GM19023 (cell line): Measurements from ENCODE around the gene STARD4.

Source experiments
- ATAC-seq: cut with Tn5 transposase; IDR thresholded peaks from one replicate; pipeline ENCODE4 v1.9.1; 2021; ENCODE audit warnings: mild to moderate bottlenecking, moderate library complexity; ENCODE audit not compliant: unreplicated experiment

The STARD4 gene

DNA sequence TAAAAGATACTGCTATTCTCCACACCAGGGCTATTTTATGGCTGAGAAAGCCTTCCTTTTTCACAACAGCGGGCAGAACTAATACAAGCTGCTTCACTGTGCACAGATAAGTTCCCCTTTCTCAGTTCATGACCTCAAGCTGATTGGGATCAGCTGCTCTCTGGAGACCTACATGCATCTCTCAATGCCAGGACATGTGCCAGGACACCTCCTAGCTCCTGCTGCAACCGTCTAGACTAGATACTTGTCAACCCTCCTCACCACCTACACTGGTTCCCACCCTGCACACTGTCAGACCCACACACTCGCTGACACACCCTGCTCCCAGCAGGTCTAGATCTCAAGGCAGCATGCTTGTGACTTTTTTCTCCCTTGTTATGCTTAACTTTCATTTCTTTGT is 39.8 kb downstream of the STARD4 start:
- peak; percentile 54 for ATAC-seq

DNA sequence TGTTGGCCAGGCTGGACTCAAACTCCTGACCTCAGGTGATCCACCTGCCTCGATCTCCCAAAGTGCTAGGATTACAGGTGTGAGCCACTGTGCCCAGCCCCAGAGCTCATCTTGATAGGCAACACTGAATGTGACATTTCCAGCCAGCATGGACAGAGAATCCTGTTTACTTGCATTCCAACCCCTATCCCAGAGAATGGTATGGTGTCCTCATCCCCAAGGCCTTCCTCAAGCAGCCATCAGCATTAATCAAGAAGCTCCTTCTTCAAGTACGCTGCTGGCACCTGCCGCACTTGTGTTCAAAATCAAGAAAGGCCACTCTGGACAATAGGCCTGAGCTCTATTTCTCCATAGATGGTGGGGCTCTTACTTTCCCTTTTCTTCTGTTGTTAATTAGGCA is 40.2 kb downstream of the STARD4 start:
- ATAC-seq = no peak

DNA sequence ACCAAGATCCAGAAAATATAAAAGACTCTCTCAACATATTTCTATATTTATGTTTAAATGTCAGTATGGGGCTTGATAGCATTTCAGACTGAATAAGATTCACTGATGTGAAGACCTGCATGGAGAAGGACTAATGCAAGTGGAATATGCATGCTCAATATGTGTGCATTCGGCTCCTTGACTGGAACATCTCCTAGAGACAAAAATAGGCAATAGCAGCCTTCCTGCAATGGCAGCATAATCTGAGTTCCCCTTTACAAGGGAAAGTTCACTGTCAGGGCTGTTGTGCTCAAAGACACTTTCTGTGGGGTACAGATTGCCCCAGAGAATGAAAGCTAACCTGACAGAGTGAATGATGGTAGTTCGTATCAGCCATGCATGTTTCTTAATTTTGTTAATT is 42.4 kb downstream of the STARD4 start:
- no peak for ATAC-seq

DNA sequence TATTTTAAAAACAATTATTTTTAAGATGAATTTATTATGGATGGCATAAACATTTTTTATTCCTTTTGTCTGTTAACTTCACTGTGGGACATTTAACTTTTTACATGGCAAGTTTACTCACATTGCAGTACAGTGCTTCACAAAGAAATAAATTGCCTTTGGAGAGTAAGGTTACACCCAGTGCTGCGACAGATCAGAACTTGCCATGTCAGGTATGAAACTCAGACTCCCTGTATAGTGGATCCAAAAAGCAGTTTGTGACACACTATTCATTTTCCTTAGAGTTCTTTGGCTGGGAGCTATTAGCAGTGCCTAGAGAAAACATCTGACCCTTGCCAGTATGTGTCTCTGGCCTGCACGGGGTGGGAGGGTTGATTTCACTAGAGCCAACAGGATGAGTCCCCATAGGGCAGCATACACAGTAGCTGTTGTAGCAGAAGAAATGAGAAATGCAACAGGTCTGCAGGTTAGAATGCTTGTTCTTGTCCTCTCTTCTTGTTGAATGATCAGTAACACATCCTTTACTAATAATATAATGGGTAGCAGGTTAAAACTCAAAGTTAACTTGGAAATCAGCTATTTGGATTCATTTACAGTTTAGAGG is 42.9 kb downstream of the STARD4 start:
- no peak for ATAC-seq

DNA sequence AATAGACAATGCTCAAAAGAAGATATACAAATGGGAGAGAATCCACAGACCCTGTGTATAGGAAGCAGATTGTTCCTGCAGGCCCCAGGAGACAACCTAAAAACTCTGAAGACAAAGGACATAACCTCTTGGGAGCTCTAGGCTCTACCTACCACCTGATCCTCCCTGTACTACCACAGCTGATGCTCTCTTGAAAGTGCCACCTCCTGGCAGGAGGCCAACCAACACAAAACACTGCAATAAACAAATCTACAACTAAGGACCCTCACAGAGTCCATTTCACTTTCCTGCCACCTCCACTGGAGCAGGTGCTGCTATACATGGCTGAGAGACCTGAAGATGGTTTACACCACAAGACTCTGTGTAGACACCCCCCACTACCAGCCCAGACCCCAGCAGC is 49.0 kb downstream of the STARD4 start:
- no peak for ATAC-seq

DNA sequence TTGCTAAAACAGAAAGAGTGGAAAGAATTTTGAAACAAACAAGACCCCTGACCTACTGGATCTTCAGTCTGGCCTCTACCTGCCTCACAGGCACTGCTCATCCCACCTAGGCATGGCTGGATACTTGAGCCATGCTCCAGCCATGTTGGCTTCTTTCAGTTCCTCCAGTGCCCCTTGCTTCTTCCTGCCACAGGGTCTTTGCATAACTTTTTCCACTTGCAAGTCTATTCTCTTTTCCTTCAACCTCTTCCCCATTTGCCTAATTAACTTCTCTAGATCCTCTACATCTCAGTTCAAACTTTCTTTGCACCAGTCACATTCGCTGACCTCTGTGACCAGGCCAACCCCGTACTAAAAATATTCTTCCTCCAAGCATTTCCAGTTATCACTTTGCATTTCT is 50.4 kb downstream of the STARD4 start:
- no peak for ATAC-seq

DNA sequence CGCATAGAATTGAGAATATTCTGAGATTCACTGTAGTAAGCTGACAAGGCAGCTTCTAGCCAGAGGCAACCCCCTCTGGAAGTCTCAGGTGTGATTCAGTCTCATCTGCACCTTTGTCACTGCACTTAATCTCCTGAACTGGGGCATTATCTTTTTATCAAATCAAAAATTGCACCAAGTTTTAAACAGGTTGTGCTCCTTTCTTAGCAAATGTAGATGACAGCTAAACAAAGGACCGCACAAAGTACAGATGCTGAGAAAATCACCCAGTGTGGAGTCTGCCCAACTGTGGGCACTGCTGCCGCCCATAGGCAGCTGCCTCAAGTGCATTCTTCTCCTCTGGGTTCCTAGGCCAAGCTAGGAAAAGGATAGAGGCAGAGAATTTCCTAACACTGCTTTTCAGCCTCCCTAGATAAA is 51.1 kb downstream of the STARD4 start:
- no peak for ATAC-seq

DNA sequence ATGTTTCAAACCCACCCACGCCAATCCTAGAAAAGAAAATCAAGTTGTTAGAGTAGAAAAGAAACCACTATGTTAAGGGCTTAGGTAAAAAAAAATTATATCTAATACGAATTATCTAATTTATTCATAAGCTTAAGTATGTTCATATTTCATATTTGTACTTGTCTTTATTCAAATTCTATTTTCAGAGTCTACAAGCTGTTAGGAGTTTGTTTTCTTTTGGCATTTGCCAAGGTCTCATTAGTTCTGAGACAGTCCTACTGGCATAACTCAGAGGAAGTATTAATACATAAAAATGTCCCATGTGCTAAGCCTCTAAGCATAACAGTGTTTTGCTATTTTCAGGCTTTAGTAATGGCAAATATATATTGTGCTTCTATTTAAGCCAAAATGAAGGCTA is 57.6 kb downstream of the STARD4 start:
- ATAC-seq = no peak

DNA sequence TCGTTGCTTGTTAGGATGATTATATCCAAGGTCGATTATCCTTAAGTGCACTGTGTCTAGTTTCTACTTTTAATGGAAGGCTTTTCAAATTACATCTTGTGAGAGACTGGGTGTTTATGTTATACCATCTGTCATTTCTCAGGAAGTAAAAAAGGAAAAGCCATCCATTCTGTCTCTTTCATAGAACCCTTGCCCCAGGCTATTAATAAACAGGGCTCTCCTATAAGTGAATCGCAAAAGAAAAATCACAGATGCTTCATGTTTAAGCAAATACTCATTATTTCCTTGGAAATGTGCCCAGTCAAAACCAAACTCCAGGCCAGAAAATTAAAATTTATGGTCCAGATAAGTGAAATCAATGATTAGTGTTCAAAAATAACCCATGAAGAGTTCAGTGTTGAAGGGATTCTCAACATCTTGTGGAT is 58.1 kb downstream of the STARD4 start:
- no peak for ATAC-seq

DNA sequence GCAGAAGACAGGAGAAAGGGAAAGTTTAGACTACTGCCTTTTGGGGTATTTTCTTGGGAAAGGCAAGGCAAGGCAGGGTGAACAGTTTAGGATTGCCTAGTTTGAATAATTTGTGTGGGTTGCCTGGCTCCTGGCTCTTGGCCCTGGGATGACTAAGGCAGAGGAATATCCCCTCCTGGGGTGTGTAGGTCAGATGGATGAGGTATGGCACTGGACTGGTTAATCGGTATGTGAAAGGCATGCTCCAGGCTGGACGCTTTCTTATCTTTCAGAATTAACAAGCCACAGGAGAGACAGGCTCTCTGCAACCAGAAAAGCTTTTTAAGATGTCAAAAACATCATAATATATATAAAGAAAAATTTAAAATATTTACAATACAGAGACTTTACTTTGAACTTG is 58.6 kb downstream of the STARD4 start:
- ATAC-seq = no peak

DNA sequence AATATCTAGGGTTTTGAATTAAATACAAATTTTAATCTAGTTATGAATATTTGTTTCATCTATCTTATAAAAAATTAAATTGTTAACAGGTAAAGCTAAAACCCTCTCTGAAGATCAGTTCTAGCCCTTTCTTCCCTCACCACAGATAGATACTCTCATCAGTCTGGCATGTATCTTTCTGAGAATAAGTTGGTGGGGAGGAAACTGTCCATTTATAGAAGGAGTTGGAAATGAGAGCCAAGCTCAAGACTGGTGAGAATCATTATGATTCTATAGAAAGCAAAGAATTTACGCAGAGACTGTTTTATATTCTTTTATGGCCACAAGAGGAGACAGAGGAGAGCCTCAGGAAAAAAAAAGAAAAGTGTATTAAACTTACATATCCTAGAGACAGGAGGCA is 59.0 kb downstream of the STARD4 start:
- no peak for ATAC-seq

DNA sequence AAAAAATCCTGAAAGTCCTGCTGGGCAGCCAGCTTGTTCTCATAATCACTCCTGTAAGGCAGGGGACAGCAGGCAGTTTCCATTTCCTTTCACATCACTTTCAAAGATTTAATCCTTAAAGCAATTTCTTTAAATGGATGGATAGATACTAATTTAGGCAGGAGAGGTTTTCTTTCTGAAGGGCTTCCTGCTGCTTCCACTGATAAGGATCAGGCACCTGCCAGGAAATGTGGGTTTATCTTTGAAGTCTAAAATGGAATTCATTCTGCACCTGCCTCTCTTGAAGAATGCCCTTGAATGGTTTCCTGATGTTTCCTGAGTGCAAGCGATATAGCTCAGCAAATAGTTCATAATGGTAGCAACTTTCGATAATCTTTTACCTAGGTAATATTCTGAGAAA is 64.5 kb downstream of the STARD4 start:
- ATAC-seq = no peak

DNA sequence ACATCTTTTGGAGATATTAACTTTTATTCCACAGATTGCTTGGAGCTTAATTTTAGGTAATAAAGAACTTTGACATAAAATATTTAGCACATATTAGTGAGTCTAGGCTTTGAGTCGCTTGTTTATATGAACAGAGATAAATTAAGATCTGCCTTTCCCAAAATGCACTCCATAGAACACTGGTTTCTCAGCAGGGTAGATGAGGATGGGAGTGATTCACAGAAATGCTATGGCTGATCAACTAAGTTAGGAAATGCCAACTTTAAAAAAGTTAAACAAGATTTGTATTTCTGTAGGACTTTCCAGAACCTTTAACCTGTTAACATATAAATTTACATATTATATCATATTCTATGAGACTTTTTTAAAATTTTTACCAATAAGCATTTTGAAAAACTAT is 65.2 kb downstream of the STARD4 start:
- ATAC-seq = no peak
